T-helper 1 cell treated with Interleukin-12 subunit alpha and Interleukin-12 subunit beta and Interleukin-4 antibody, amounts not matched to agents 30 μg/mL and 1 μg/mL, for 36 hours (primary cell): Measurements from ENCODE around the gene NUDT17.
"Not testable (repeated sequence)": the region's sequence is repeated elsewhere in the genome, so short reads cannot be mapped to it uniquely, and the experiment has no call there.

ENCODE experiments used
- H3K27ac Mint-ChIP-seq: one replicate; pipeline ENCODE4 v1.8.0; 2021; ENCODE audit warnings: mild to moderate bottlenecking, mixed read lengths
- H3K27me3 Mint-ChIP-seq: one replicate; pipeline ENCODE4 v1.8.0; 2021; ENCODE audit warnings: low read depth, mixed read lengths
- H3K36me3 Mint-ChIP-seq: one replicate; pipeline ENCODE4 v1.8.0; 2021; ENCODE audit warnings: low read depth, mixed read lengths
- H3K4me1 Mint-ChIP-seq: one replicate; pipeline ENCODE4 v1.8.0; 2021; ENCODE audit warnings: low read depth, mixed read lengths
- H3K4me3 Mint-ChIP-seq: one replicate; pipeline ENCODE4 v1.8.0; 2021; ENCODE audit warnings: mild to moderate bottlenecking, moderate library complexity, mixed read lengths
- H3K9me3 Mint-ChIP-seq: one replicate; pipeline ENCODE4 v1.8.0; 2021; ENCODE audit warnings: mixed read lengths

The NUDT17 gene

GRCh38 chr1:145827966-145828365 lies 17.5 kb upstream of the NUDT17 start:
- H3K27me3 Mint-ChIP-seq = no peaks in the 10 kb centered on the region
- no peaks in the 10 kb centered on the region for H3K9me3 Mint-ChIP-seq
- H3K36me3 Mint-ChIP-seq = peaks cover 48% of the 10 kb centered on the region
- peak overlapping the region; percentile 60 for H3K27ac Mint-ChIP-seq
- H3K4me3 Mint-ChIP-seq = no peak overlapping the region
- peaks cover 31% of the 10 kb centered on the region for H3K4me1 Mint-ChIP-seq

- H3K4me3 Mint-ChIP-seq = no peak overlapping the region
- peak overlapping the region; percentile 60 for H3K27ac Mint-ChIP-seq
- no peaks in the 10 kb centered on the region for H3K9me3 Mint-ChIP-seq
- peaks cover 54% of the 10 kb centered on the region for H3K36me3 Mint-ChIP-seq
- H3K4me1 Mint-ChIP-seq = peaks cover 31% of the 10 kb centered on the region
- H3K27me3 Mint-ChIP-seq = no peaks in the 10 kb centered on the region
Observed at GRCh38 chr1:145828367-145829026, 16.9 kb upstream of the NUDT17 start.

GRCh38 chr1:145830810-145831209 lies 14.6 kb upstream of the NUDT17 start:
- not testable (repeated sequence) for H3K27ac Mint-ChIP-seq, H3K9me3 Mint-ChIP-seq, H3K27me3 Mint-ChIP-seq, H3K4me3 Mint-ChIP-seq
- H3K4me1 Mint-ChIP-seq = peaks cover 22% of the 10 kb centered on the region
- peaks cover 52% of the 10 kb centered on the region for H3K36me3 Mint-ChIP-seq

GRCh38 chr1:145837656-145838055 lies 7.8 kb upstream of the NUDT17 start:
- Mint-ChIP-seq H3K27ac (no peak overlapping the region), H3K4me1 (no peaks in the 10 kb centered on the region), H3K4me3 (no peak overlapping the region), H3K27me3 (no peaks in the 10 kb centered on the region), H3K9me3 (no peaks in the 10 kb centered on the region), H3K36me3 (peaks cover 49% of the 10 kb centered on the region)

- Mint-ChIP-seq H3K4me1 (peaks cover 5% of the 10 kb centered on the region), H3K36me3 (peaks cover 23% of the 10 kb centered on the region), H3K9me3 (no peaks in the 10 kb centered on the region), H3K27ac (no peak overlapping the region), H3K4me3 (no peak overlapping the region), H3K27me3 (no peaks in the 10 kb centered on the region)
Observed at GRCh38 chr1:145843031-145843430, 2.4 kb upstream of the NUDT17 start.

GRCh38 chr1:145845144-145845513 lies 301 bp upstream of the NUDT17 start:
- Mint-ChIP-seq H3K36me3 (peaks cover 19% of the 10 kb centered on the region), H3K4me1 (peaks cover 5% of the 10 kb centered on the region), H3K27me3 (no peaks in the 10 kb centered on the region), H3K4me3 (no peak overlapping the region), H3K27ac (no peak overlapping the region), H3K9me3 (no peaks in the 10 kb centered on the region)

GRCh38 chr1:145846201-145846612 lies 777 bp downstream of the NUDT17 start:
- H3K4me1 Mint-ChIP-seq = peaks cover 5% of the 10 kb centered on the region
- peak overlapping the region; percentile 56 for H3K27ac Mint-ChIP-seq
- H3K36me3 Mint-ChIP-seq = peaks cover 22% of the 10 kb centered on the region
- H3K4me3 Mint-ChIP-seq = no peak overlapping the region
- H3K9me3 Mint-ChIP-seq = no peaks in the 10 kb centered on the region
- H3K27me3 Mint-ChIP-seq = no peaks in the 10 kb centered on the region

GRCh38 chr1:145847827-145848226 lies 2.4 kb downstream of the NUDT17 start:
- Mint-ChIP-seq H3K36me3 (peaks cover 21% of the 10 kb centered on the region), H3K27ac (no peak overlapping the region), H3K27me3 (no peaks in the 10 kb centered on the region), H3K9me3 (no peaks in the 10 kb centered on the region), H3K4me1 (peaks cover 5% of the 10 kb centered on the region), H3K4me3 (no peak overlapping the region)

- peaks cover 5% of the 10 kb centered on the region for H3K4me1 Mint-ChIP-seq
- H3K27ac Mint-ChIP-seq = no peak overlapping the region
- no peaks in the 10 kb centered on the region for H3K27me3 Mint-ChIP-seq
- H3K9me3 Mint-ChIP-seq = no peaks in the 10 kb centered on the region
- peaks cover 29% of the 10 kb centered on the region for H3K36me3 Mint-ChIP-seq
- H3K4me3 Mint-ChIP-seq = no peak overlapping the region
Observed at GRCh38 chr1:145849356-145850160, 4.1 kb downstream of the NUDT17 start.

GRCh38 chr1:145855426-145855948 lies 10.1 kb downstream of the NUDT17 start:
- Mint-ChIP-seq H3K27ac (no peak overlapping the region), H3K27me3 (no peaks in the 10 kb centered on the region), H3K9me3 (no peaks in the 10 kb centered on the region), H3K36me3 (peaks cover 35% of the 10 kb centered on the region), H3K4me1 (peaks cover 16% of the 10 kb centered on the region), H3K4me3 (no peak overlapping the region)

- Mint-ChIP-seq H3K27ac (no peak overlapping the region), H3K9me3 (no peaks in the 10 kb centered on the region), H3K36me3 (peaks cover 25% of the 10 kb centered on the region), H3K4me1 (peaks cover 16% of the 10 kb centered on the region), H3K27me3 (peaks cover 5% of the 10 kb centered on the region), H3K4me3 (no peak overlapping the region)
Observed at GRCh38 chr1:145857170-145857569, 11.7 kb downstream of the NUDT17 start.

- H3K9me3 Mint-ChIP-seq = no peaks in the 10 kb centered on the region
- H3K4me1 Mint-ChIP-seq = peaks cover 16% of the 10 kb centered on the region
- peak overlapping the region; percentile 98 for H3K4me3 Mint-ChIP-seq
- peaks cover 9% of the 10 kb centered on the region for H3K27me3 Mint-ChIP-seq
- H3K27ac Mint-ChIP-seq = peak overlapping the region; percentile 96
- peaks cover 21% of the 10 kb centered on the region for H3K36me3 Mint-ChIP-seq
Observed at GRCh38 chr1:145858238-145858900, 12.9 kb downstream of the NUDT17 start.

- peak within 1 kb of the TSS; percentile 96 for H3K27ac Mint-ChIP-seq
- H3K4me3 Mint-ChIP-seq = peak within 1 kb of the TSS; percentile 98
- peaks cover 15% of the 10 kb centered on the region for H3K27me3 Mint-ChIP-seq
- H3K36me3 Mint-ChIP-seq = peaks cover 17% of the 10 kb centered on the region
- no peaks in the 10 kb centered on the region for H3K9me3 Mint-ChIP-seq
- H3K4me1 Mint-ChIP-seq = peaks cover 16% of the 10 kb centered on the region
Observed at GRCh38 chr1:145858901-145859490, 13.6 kb downstream of the NUDT17 start, which contains the start of gene PIAS3. Gene PIAS3, minus strand, starts transcription at chr1:145859081. Its CDS starts 91 bp downstream, at chr1:145858990.

GRCh38 chr1:145859491-145860023 lies 14.1 kb downstream of the NUDT17 start:
- no peaks in the 10 kb centered on the region for H3K9me3 Mint-ChIP-seq
- peaks cover 13% of the 10 kb centered on the region for H3K36me3 Mint-ChIP-seq
- peak overlapping the region; percentile 96 for H3K27ac Mint-ChIP-seq
- H3K4me1 Mint-ChIP-seq = peaks cover 16% of the 10 kb centered on the region
- H3K4me3 Mint-ChIP-seq = peak overlapping the region; percentile 98
- H3K27me3 Mint-ChIP-seq = peaks cover 20% of the 10 kb centered on the region
